HG03521 (cell line): Measurements from ENCODE around the gene TXNRD2.
"Not testable (repeated sequence)": the region's sequence is repeated elsewhere in the genome, so short reads cannot be mapped to it uniquely, and the experiment has no call there.

Source experiments
- ATAC-seq: cut with Tn5 transposase; IDR thresholded peaks from one replicate; pipeline ENCODE4 v1.9.1; 2021; ENCODE audit warnings: mild to moderate bottlenecking, moderate library complexity; ENCODE audit not compliant: unreplicated experiment

The TXNRD2 gene

DNA sequence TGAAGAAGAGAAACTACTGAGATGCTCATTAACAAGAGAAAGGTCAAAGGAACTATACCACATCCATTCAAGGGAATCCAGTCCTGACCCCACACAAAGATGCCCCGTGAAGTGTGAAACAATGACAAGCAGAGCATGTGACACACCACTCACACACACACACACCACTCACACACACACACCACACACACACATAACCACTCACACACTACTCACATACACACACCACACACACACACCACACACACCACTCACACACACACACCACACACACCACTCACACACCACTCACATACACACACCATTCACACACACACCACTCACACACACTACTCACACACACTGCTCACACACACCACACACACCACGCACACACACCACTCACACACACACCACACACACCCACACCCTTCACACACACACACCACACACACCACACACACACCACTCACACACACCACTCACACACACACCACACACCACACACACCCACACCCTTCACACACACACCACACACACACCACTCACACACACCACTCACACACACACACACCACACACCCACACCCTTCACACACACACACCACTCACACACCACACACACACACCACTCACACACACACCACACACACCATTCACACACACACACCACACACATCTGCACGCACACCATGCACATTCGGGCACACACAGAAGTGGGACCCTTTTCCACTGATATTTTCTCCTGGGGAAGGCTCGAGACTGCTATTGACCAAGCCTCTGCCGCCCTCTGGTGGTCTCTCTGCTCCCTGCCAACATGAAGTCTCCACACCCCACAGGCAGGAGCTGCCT is 32.1 kb downstream of the TXNRD2 start:
- ATAC-seq = no peak

DNA sequence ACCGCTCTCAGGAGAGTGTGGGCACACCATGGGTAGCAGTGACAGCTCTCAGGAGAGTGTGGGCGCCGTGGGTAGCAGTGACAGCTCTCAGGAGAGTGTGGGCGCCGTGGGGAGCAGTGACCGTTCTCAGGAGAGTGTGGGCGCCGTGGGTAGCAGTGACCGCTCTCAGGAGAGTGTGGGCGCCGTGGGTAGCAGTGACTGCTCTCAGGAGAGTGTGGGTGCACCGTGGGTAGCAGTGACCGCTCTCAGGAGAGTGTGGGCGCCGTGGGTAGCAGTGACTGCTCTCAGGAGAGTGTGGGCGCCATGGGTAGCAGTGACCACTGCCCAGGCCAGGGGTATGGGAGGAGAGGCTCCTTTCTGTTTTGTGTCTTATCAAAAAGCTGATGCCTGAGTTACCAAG is 33.7 kb downstream of the TXNRD2 start:
- ATAC-seq = not testable (repeated sequence)

- ATAC-seq = not testable (repeated sequence)
Observed at GRCh38 chr22:19906864-19907263, 34.8 kb downstream of the TXNRD2 start.

DNA sequence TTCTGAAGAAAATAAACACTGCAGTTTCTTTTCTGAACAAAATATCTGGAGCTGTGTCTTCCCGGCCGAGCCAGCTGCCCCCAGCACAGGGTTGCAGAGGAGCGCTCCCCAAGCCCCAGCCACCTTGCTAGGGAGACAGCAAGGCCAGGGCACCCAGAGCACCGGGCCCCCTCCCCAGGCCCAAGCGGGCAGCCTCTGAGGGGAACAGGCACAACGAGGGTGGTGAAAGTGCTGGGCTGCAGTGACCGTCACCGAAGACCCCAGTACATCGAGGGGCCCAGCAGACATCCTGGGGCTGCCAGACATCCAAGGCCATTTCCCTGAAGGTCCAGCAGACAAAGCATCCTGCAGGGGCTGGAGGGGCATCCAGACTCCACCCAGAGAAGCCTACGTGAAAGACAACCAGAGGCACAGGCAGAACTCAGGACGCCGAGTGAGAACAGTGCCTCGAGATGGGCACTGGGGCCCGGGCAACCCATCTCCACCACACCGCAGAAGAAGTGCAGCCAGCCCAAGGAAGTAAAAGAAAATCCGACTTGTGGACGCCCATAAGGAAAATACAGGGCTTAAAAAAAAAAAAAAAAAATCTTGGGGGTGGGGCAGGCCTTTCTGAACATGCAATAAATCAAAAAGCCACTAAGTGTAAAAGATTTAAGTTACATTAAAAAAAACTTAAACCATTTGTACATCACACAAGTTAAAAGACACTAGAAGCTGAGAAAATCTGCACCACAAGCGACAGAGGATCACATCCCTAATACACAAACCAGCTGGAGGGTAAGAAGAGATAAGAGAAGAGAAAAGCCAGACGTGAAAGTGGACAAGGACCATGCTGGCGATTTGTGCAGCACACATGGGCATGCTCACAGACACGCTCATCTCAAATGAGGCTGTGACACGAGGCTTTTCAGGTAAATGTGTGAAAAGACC is 36.0 kb downstream of the TXNRD2 start:
- ATAC-seq = no peak

GRCh38 chr22:19904935-19905334 is 36.7 kb downstream of the TXNRD2 start:
- ATAC-seq = no peak

- no peak for ATAC-seq
Observed at GRCh38 chr22:19904174-19904856, 37.3 kb downstream of the TXNRD2 start.

- ATAC-seq = no peak
Observed at GRCh38 chr22:19903513-19903912, 38.1 kb downstream of the TXNRD2 start.

DNA sequence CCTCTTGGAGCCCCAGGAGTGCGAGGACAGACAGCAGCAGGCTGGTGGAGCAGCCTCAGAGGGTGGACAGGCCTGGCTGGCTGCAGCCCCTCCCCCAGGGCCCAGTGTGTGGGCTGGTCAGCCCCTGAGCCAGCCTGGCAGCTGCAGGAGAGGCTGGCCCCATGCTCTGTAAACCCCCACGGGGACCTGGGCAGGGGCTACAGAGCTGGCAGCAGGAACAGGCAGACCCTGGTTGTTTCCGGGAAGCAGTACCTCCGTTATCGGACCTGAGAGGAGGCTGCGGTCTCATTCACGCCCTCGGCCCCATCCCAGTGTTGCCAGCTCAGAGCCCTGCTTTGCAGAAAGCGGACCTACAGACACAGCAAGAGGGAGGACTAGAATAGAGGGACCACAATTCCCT is 38.6 kb downstream of the TXNRD2 start:
- ATAC-seq = no peak

DNA sequence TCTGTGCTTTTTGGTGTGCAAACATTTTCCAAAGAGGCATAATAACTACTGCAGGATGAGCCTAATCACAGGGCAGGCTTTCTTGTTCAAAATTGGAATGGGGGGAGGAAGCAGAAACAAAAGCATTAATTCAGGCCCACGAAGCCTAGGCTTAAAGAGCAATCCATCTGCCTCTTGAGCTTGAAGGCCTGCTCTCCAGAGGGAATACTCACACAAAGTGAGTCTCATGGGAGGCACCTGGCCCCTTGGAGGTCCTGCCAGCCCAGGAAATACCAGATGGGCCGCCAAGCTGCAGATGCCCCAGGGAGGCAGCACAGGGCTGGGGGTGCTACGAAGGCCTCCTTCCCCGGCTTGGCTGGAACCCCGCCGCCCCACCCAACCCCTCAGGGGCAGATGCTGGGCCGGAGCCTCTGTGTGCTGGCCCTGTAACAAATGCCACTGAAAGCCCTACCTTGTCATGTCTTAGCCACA is 39.3 kb downstream of the TXNRD2 start:
- ATAC-seq = no peak

DNA sequence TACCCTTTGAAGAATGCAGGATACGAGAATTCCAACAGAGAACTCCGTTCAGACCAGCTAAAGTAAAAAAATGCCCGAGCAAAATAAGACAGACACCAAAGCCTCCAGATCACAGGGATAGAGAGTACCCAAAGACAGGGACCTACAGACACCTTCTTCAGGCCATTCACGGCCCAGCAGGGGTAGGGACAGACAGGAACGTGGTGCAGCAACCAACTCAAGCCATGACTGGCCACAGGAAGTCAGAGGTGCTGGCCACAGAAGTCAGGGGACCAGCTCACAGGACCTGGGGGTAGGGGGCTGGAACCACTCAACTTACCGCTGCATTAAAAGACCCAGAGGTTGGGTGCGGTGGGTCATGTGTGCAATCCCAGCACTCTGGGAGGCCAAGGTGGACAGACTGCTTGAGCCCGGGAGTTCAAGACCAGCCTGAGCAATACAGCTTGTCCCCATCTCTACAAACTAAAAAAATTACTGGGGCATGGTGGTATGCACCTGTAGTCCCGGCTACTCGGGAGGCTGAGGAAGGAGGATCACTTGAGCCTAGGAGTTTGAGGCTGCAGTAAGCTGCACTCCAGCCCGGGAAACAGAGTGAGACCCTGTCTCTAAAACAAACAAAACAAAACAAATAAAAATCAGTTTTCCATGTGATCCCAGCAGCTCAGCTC is 39.9 kb downstream of the TXNRD2 start:
- no peak for ATAC-seq

DNA sequence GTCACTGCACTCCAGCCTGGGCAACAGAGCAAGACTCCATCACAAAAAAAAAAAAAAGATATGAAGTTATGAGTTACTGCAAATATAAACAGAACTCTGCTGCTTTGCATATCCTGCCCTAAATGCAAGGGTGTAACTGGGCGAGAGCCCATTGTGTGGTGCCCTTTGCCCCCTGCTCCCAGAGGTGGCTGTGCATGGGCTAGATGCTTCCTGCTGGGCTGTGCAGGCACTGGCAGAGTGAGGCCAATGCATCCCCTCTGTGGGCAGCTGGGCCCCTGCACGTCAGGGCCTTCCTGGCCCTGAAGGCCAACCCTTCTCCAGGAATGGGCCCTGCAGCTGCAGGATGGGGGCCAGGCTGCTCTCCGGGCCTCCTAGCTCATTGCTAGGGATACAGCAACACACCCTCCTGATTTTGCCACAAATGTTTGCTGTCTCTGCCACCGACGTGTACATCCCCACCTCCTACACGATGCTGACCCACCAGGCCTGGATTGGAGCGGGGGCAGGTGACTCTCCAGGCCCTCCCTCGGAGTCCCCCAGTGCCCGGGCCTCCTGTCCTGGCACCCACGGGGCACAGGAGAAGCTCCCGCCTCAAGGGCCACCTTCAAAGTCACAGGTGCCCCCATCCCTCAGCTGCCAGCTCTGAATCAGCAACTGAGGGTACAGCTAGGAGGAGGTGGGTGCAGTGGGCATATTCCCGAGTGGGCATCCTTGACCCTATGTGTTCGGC is 40.7 kb downstream of the TXNRD2 start:
- no peak for ATAC-seq

DNA sequence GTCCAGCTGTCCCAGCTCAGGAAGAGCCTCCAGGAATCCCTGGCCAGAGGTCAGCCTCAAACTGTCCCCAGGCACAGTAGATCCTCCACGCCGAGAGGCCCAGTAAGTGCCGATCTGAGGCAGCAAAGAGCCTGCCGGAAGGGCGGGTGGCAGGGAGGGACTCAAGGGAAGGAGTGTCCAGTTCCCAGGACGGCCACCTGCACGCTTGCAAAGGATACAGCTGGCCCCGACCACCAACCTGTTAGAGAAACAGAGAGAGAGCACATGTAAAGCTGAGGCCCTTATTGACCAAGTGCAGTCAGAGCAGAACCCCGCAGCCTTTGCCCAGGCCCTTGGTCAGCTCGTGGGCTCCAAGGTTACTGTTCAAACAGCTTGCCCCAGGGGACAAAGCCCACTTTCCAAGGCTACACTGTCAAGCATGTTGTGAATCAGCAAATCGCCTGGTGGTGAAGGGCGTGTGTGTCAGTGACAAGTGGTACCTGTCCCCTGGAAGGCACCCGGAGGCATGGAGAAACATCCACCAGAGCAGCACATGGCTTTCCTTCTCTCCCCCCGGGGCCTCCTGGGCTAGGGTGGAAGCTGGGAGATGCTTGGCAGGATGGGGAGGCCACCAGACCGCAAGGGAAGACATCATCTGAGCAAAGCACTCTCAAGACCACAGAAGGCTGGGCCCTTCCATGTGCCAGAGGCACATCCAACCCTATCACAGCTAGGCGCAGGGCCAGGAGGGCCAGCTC is 42.6 kb downstream of the TXNRD2 start:
- no peak for ATAC-seq

DNA sequence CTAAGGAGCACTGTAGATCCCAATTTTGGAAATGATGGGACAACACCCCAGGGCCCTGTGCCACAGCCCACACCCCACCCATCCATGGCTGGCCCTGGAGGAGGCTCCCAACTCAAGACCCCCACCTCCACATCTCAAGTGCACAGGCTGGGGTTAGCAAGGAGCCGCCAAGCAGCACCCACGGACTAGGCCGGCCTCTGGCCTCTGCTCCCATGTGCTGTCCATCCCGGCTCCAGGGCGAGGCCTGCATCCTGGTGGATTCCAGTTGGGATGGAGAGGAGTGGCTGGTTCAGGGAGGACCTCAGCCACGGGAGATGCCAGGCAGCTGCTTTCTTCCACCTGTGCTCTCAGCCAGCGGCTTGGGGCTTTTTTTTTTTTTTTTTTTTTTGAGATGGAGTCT is 43.5 kb downstream of the TXNRD2 start:
- no peak for ATAC-seq

DNA sequence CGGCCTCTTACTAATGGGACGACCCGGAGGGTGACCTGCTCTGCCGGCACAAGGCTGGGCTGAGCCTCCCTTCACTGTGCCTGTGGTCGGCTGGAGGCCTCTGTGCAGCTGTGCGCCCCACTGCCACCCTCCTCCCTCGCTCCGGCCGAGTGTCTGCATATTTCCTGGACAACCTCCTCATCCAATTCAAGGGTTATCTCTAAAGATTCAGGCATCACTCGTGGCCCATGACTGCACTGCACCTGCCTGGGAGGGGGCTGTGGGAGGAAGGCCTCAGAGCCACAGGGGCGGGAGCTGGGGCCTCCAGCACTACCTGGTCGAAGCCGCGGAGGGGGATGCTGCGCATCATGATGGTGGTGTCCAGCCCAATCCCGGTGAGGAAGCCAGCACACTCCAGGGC is 43.9 kb downstream of the TXNRD2 start:
- no peak for ATAC-seq

GRCh38 chr22:19896665-19897355 is 44.8 kb downstream of the TXNRD2 start:
- ATAC-seq = no peak

DNA sequence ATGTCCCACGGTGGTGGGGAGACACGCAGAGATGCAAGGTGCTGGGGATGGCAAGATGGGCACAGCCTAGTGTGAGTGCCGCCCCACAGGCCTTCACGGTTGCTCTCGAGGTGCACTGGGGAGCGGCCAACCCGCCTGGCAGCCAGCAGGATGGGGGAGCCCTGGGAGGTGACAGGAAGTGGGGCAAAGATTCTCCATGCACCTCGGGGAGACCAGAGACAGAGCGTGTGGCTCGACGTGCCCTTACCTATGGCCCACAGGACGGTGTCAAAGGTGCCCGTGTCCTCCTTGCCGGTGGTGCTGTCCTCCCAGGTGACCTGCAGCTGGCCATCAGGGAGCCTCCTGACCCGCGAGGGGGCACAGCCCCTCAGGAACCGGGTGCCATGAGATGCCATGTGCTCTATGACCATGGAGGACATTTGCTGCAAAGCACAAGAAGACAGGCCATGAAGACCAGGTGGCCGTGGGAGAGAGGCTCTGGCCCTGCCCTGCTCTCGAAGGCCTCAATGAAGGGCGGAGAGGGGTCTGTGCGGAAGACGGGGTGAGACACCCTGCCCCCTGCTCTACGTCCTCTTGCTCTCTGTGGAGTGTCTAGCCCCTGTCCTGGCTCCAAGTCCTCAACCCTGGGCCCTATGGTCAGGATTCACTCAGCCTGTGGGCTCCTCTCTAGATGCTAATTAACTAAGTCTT is 46.3 kb downstream of the TXNRD2 start:
- ATAC-seq = no peak

GRCh38 chr22:19893363-19893762 is 48.3 kb downstream of the TXNRD2 start:
- no peak for ATAC-seq

- no peak for ATAC-seq
Observed at GRCh38 chr22:19892925-19893324, 48.7 kb downstream of the TXNRD2 start.
